ENCODE data around the gene TLE2. TPM values are rescaled to one million over a fixed set of nuclear protein-coding genes. Genes with fewer than 3 reads are reported as not detected.
A peak's percentile ranks its signal among the peaks of the same experiment; 100 is the strongest.

The TLE2 gene
- total and polyA plus RNA-seq, 9 of the 15 experiments (the other 6 are each of a cell fraction or from before 2014, with no cell fraction given): 0.35 to 13.1 (median 6.2) TPM

DNA sequence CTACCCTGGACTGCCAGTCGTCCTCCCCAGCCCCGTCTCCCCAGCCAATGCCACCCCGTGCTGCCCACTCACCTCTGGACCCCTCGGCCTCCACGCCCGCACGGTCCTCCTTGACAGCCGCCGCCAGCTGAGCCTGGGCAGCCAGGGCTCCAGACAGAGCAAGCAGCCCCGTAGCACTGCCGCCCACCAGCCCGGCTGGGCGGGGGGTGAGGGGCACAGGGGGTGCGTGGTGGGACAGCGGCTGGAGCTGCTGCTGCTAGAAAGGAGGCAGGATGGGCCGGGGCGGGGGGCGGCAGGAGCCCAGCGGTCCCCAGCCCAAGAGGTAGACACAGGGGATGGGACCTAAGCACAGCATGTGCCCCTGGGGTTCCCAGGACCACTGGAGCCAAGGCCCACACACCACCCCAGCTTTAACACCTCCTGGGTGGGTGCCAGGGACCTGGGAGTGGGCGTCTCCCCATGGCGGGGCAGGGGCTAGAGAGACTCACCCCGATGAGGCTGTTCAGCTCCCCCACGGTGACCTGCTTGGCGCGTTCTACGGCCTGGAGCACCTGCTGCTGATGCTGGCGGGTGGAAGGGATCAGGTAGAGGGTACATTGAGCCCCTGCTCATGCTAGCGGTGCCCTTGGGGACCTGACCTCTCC lies 9.7 kb downstream of the TLE2 start:
- intact Hi-C loops (cut with micrococcal nuclease): no loop called here
- H3K9me3 ChIP-seq (replicated peaks; ENCODE audit: control insufficient read depth, insufficient read depth, low read depth, low read length): no peaks in the 10 kb centered on the region
- POLR2A ChIA-PET: interaction anchor here (0.6 to 1.2 kb wide), 3 partner anchors 16 to 25 kb away, joined by 3 to 4 read pairs (median 4); no protein-coding TSS in a partner anchor
- 80% methylated on average over 12 of the region's 28 CpGs for WGBS (ENCODE audit: insufficient coverage, low coverage, missing lambda C conversion rate)
- no peaks in the 10 kb centered on the region for H4K20me1 ChIP-seq (replicated peaks; ENCODE audit: control insufficient read depth, insufficient read depth, low read length)
- TF ChIP-seq THRAP3 (IDR thresholded peaks at IDR 0.05; ENCODE audit: borderline replicate concordance) (no peak), SPI1 (IDR thresholded peaks at IDR 0.05; ENCODE audit: borderline replicate concordance, low read depth, low read length) (no peak), FOXA1 (IDR thresholded peaks at IDR 0.05; ENCODE audit: borderline replicate concordance) (no peak)
- CTCF ChIA-PET (ENCODE audit: low intra/inter-chr PET ratio): no interaction called here
- H3K4me2 ChIP-seq (ENCODE audit: insufficient read depth, low read length): no peak overlapping the region
- peak overlapping the region in 1 of 2 experiments; percentile 28; a peak in 1 of 4 replicates for H3K9ac ChIP-seq (ENCODE audit: insufficient read depth in 1 of 2, low read depth in 2 of 2, low read length in 2 of 2)
- BruUV-seq (replicated peaks): no TSS peak
- DNase-seq (ENCODE audit: extremely low read depth in 1 of 4, low spot score in 3 of 4): no peak
- no peaks in the 10 kb centered on the region for H3K79me2 ChIP-seq (ENCODE audit: control insufficient read depth, insufficient read depth, low read length)
- peaks cover 10 to 24% of the 10 kb centered on the region in 2 experiments; a peak in 4 of 5 replicates for H3K4me1 ChIP-seq (replicated peaks in 1 of 2; ENCODE audit: control insufficient read depth in 2 of 2, insufficient read depth in 2 of 2, low read length in 2 of 2)
- no peak overlapping the region for H2AFZ ChIP-seq (ENCODE audit: low read depth, low read length)
- H3K27ac ChIP-seq (ENCODE audit: extremely low read depth, low read depth, low read length): no peak overlapping the region
- no peak for ATAC-seq
- no peak overlapping the region for H3K4me3 ChIP-seq
- no peaks in the 10 kb centered on the region for H3K9me1 ChIP-seq (ENCODE audit: control insufficient read depth, insufficient read depth, low read length)
- H3K27me3 ChIP-seq (ENCODE audit: control insufficient read depth in 2 of 2, insufficient read depth in 2 of 2, low read length in 2 of 2): no peaks in the 10 kb centered on the region
- no peaks in the 10 kb centered on the region for H3K36me3 ChIP-seq (ENCODE audit: control insufficient read depth, insufficient read depth, low read length)
- FAIRE-seq: no peak
- in situ Hi-C loops (cut with MboI): no loop called here

GRCh38 chr19:3017923-3018322 lies 11.2 kb downstream of the TLE2 start:
- FAIRE-seq: no peak
- TF ChIP-seq SNRNP70 (optimal IDR thresholded peaks at IDR 0.05; ENCODE audit: low read depth, low read length): no peak
- TF ChIP-seq ZNF507 (tag; conservative IDR thresholded peaks at IDR 0.05): no peak
- no peak for TF ChIP-seq MCM2 (IDR thresholded peaks at IDR 0.05; ENCODE audit: low read depth)
- TF ChIP-seq CAMTA2 (CRISPR knock-in tag; conservative IDR thresholded peaks at IDR 0.05): no peak
- no peak for TF ChIP-seq BHLHE40 (IDR thresholded peaks at IDR 0.05; ENCODE audit: low read length)
- TF ChIP-seq SMAD3 (CRISPR knock-in tag; conservative IDR thresholded peaks at IDR 0.05): no peak
- no peak for TF ChIP-seq ZKSCAN3 (CRISPR knock-in tag; IDR thresholded peaks at IDR 0.05)
- no peak for TF ChIP-seq SREBF2 (CRISPR knock-in tag; IDR thresholded peaks at IDR 0.05)
- TF ChIP-seq BCOR (IDR thresholded peaks at IDR 0.05): peak; percentile 78
- peak in 1 of 2 experiments; percentile 39; a peak in 1 of 4 replicates for TF ChIP-seq KDM1A (IDR thresholded peaks at IDR 0.05)
- no peak for TF ChIP-seq TAL1 (IDR thresholded peaks at IDR 0.05)
- TF ChIP-seq PTTG1 (tag; IDR thresholded peaks at IDR 0.05; ENCODE audit: low read depth): no peak
- TF ChIP-seq ZNF253 (CRISPR knock-in tag; conservative IDR thresholded peaks at IDR 0.05): no peak
- TF ChIP-seq, protein P1, sequence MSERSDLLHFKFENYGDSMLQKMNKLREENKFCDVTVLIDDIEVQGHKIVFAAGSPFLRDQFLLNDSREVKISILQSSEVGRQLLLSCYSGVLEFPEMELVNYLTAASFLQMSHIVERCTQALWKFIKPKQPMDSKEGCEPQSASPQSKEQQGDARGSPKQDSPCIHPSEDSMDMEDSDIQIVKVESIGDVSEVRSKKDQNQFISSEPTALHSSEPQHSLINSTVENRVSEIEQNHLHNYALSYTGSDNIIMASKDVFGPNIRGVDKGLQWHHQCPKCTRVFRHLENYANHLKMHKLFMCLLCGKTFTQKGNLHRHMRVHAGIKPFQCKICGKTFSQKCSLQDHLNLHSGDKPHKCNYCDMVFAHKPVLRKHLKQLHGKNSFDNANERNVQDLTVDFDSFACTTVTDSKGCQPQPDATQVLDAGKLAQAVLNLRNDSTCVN (CRISPR knock-in tag; IDR thresholded peaks at IDR 0.05): no peak
- TF ChIP-seq ZFP36 (IDR thresholded peaks at IDR 0.05; ENCODE audit: low read depth, low read length, partially characterized antibody): peak; percentile 63
- TF ChIP-seq POLR2AphosphoS2 (IDR thresholded peaks at IDR 0.05; ENCODE audit: low read length): no peak
- no peak for TF ChIP-seq NUFIP1 (IDR thresholded peaks at IDR 0.05; ENCODE audit: partially characterized antibody)

More at GRCh38 chr19:3017923-3018322, 11.2 kb downstream of the TLE2 start:
- no peak overlapping the region for H3K27ac ChIP-seq (ENCODE audit: extremely low read depth, low read depth, low read length)
- H3K4me2 ChIP-seq (ENCODE audit: insufficient read depth, low read length): no peak overlapping the region
- no TSS peak for BruUV-seq (replicated peaks)
- H3K36me3 ChIP-seq (ENCODE audit: control insufficient read depth, insufficient read depth, low read length): no peaks in the 10 kb centered on the region
- no peaks in the 10 kb centered on the region for H3K27me3 ChIP-seq (ENCODE audit: control insufficient read depth in 2 of 2, insufficient read depth in 2 of 2, low read length in 2 of 2)
- intact Hi-C loops (cut with micrococcal nuclease) (no loop called here), in situ Hi-C loops (cut with MboI) (no loop called here)
- H4K20me1 ChIP-seq (replicated peaks; ENCODE audit: control insufficient read depth, insufficient read depth, low read length): no peaks in the 10 kb centered on the region
- POLR2A ChIA-PET: no interaction called here
- H3K79me2 ChIP-seq (ENCODE audit: control insufficient read depth, insufficient read depth, low read length): no peaks in the 10 kb centered on the region
- no peaks in the 10 kb centered on the region for H3K9me1 ChIP-seq (ENCODE audit: control insufficient read depth, insufficient read depth, low read length)
- H3K9ac ChIP-seq (ENCODE audit: insufficient read depth in 1 of 2, low read depth in 2 of 2, low read length in 2 of 2): no peak overlapping the region
- H2AFZ ChIP-seq (ENCODE audit: low read depth, low read length): no peak overlapping the region
- ATAC-seq (no peak), DNase-seq (ENCODE audit: extremely low read depth in 1 of 4, low spot score in 3 of 4) (no peak)
- no peak overlapping the region for H3K4me3 ChIP-seq
- H3K9me3 ChIP-seq (replicated peaks; ENCODE audit: control insufficient read depth, insufficient read depth, low read depth, low read length): no peaks in the 10 kb centered on the region
- peaks cover 4 to 16% of the 10 kb centered on the region in 2 experiments; a peak in 4 of 5 replicates for H3K4me1 ChIP-seq (replicated peaks in 1 of 2; ENCODE audit: control insufficient read depth in 2 of 2, insufficient read depth in 2 of 2, low read length in 2 of 2)
- WGBS (ENCODE audit: insufficient coverage, low coverage, missing lambda C conversion rate): 74% methylated on average over 5 of the region's 7 CpGs
- CTCF ChIA-PET (ENCODE audit: low intra/inter-chr PET ratio): no interaction called here
